DOHH2 (cell line): ENCODE measurements around the gene LMO7.

ENCODE experiments used
- EZH2phosphoT487 ChIP-seq: fragments of 200-600 bp; sonication (generic); IDR thresholded peaks from 2 replicates; pipeline ENCODE4 v1.6.1; 2017; ENCODE audit warnings: borderline replicate concordance, mild to moderate bottlenecking, antibody characterized with exemption, low read length, moderate library complexity, mixed read lengths
- TF ChIP-seq, protein P1 (sequence below): fragments of 200-600 bp; sonication (generic); IDR thresholded peaks from one replicate; pipeline ENCODE4 v1.5.1; 2014; ENCODE audit warnings: antibody characterized with exemption, mild to moderate bottlenecking, low read depth, low read length; ENCODE audit not compliant: poor library complexity, severe bottlenecking

DNA sequence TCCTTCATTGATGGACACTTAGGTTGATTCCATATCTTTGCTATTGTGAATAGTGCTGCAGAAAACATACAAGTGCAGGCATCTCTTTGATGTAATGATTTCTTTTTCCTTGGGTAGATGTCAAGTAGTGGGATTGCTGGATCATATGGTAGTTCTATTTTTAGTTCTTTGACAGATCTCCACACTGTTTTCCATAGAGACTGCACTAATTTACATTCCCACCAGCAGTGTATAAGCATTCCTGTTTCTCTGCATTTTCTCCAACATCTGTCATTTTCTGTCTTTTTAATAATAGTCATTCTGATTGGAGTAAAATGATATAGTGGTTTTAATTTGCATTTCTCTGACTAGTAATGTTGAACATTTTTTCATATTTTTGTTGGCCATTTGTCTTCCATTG lies 116.7 kb downstream of the LMO7 start:
- TF ChIP-seq, protein P1, sequence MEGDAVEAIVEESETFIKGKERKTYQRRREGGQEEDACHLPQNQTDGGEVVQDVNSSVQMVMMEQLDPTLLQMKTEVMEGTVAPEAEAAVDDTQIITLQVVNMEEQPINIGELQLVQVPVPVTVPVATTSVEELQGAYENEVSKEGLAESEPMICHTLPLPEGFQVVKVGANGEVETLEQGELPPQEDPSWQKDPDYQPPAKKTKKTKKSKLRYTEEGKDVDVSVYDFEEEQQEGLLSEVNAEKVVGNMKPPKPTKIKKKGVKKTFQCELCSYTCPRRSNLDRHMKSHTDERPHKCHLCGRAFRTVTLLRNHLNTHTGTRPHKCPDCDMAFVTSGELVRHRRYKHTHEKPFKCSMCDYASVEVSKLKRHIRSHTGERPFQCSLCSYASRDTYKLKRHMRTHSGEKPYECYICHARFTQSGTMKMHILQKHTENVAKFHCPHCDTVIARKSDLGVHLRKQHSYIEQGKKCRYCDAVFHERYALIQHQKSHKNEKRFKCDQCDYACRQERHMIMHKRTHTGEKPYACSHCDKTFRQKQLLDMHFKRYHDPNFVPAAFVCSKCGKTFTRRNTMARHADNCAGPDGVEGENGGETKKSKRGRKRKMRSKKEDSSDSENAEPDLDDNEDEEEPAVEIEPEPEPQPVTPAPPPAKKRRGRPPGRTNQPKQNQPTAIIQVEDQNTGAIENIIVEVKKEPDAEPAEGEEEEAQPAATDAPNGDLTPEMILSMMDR = no peak
- TF ChIP-seq EZH2phosphoT487 = no peak
